ENCODE results near the gene ZNF654. TPM values are rescaled to one million over a fixed set of nuclear protein-coding genes. Genes with fewer than 3 reads are reported as not detected.

ZNF654 gene
- total and polyA plus RNA-seq, 4 experiments from 2014 or later: 5.9 to 30.3 (median 19.5) TPM

DNA sequence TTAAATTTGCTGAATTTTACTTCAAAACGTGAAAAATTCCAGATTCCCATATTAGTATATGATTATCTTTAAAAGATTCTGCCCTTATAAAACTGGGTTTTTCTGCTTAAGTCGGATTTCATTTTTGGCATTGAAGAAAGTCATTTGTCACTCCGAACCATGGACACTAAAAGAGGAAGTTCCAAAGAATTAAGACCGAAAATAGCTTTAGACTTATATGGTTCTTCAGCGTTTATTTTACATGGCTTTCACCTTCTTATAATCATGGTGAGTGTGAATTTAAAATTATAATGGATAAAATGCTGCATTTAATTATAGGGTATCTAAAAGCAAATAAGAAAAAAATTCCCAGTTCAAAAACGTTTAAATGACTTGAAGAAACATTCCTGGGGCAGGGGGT, 91.8 kb downstream of the ZNF654 start:
- Histone ChIP-seq H3K36me3 (ENCODE audit: insufficient read depth, low read length) (peaks cover 10% of the 10 kb centered on the region), H3K4me1 (ENCODE audit: insufficient read depth, low read length) (peaks cover 39% of the 10 kb centered on the region), H3K4me3 (ENCODE audit: low read length in 2 of 2) (peak overlapping the region in 1 of 2 donors; percentile 99), H3K27ac (ENCODE audit: low read depth, low read length) (peak overlapping the region; percentile 90), H3K27me3 (ENCODE audit: insufficient read depth, low read length) (no peaks in the 10 kb centered on the region), H3K9me3 (ENCODE audit: control insufficient read depth in 1 of 2, low read length in 2 of 2) (no peaks in the 10 kb centered on the region)
- H3K4me1 Mint-ChIP-seq: peaks cover 15 to 44% (median 26%) of the 10 kb centered on the region in 4 donors
- H3K27ac Mint-ChIP-seq: peak overlapping the region; percentile 95 to 99 (median 98)
- intact Hi-C loops (cut with micrococcal nuclease): loop anchor here (2.0 kb wide), 1 partner anchor 38 kb away; no protein-coding TSS in a partner anchor
- H3K27me3 Mint-ChIP-seq: no peaks in the 10 kb centered on the region
- ChIA-PET CTCF (ENCODE audit: partially characterized antibody) (interaction anchor here (1.2 to 1.4 kb wide), 2 partner anchors 29 to 800 kb away, joined by 3 to 5 read pairs; no protein-coding TSS in a partner anchor), POLR2A (ENCODE audit: partially characterized antibody) (interaction anchor here (1.1 to 6.3 kb wide), 5 partner anchors 13 to 924 kb away, joined by 3 to 103 read pairs (median 15); partner anchors contain the start of genes CGGBP1, CHMP2B and ZNF654)
- no peak for DNase-seq
- peaks cover 14 to 33% of the 10 kb centered on the region in 2 donors for H3K36me3 Mint-ChIP-seq
- peak overlapping the region; percentile 94 to 99 (median 98) for H3K4me3 Mint-ChIP-seq
- no peaks in the 10 kb centered on the region for H3K9me3 Mint-ChIP-seq

DNA sequence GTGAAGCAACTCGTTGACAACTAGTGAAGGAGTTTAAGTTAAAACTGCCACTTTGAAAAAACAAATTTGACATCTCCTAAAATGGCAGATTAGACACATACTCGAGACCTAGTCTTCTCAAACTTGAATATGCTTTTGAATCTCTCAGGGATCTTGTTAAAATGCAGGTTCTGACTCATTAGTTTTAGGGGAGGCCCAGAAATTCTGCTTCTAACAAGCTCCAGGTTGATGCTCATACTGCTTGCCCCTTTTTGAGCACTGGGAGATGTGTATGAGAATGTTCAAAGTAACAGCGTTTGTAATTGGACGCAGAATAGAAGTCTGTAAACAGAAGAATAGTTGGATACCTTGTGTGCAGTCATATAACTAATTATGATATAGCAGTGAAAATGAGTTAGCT, 92.3 kb downstream of the ZNF654 start:
- Histone ChIP-seq H3K4me1 (ENCODE audit: insufficient read depth, low read length) (peaks cover 39% of the 10 kb centered on the region), H3K4me3 (ENCODE audit: low read length in 2 of 2) (peak overlapping the region; percentile 2 to 33), H3K36me3 (ENCODE audit: insufficient read depth, low read length) (peaks cover 15% of the 10 kb centered on the region), H3K27me3 (ENCODE audit: insufficient read depth, low read length) (no peaks in the 10 kb centered on the region), H3K9me3 (ENCODE audit: control insufficient read depth in 1 of 2, low read length in 2 of 2) (no peaks in the 10 kb centered on the region), H3K27ac (ENCODE audit: low read depth, low read length) (peak overlapping the region; percentile 4)
- peak overlapping the region in 6 of 7 donors; percentile 2 to 98 (median 38) for H3K27ac Mint-ChIP-seq
- CTCF ChIA-PET (ENCODE audit: partially characterized antibody): interaction anchor here (1.2 kb wide), 1 partner anchor 29 kb away, joined by 3 read pairs; no protein-coding TSS in a partner anchor
- peaks cover 18 to 50% (median 31%) of the 10 kb centered on the region in 4 donors for H3K4me1 Mint-ChIP-seq
- peak overlapping the region; percentile 34 to 99 (median 96) for H3K4me3 Mint-ChIP-seq
- H3K27me3 Mint-ChIP-seq: no peaks in the 10 kb centered on the region
- POLR2A ChIA-PET (ENCODE audit: partially characterized antibody): interaction anchor here (1.1 to 6.3 kb wide), 2 partner anchors 13 to 91 kb away, joined by 4 to 103 read pairs; partner anchors contain the start of genes CGGBP1 and ZNF654
- H3K36me3 Mint-ChIP-seq: peaks cover 19 to 38% of the 10 kb centered on the region in 2 donors
- H3K9me3 Mint-ChIP-seq: no peaks in the 10 kb centered on the region
- peak in 2 of 5 donors; percentile 6 to 34 for DNase-seq
- intact Hi-C loops (cut with micrococcal nuclease): loop anchor here (2.0 kb wide), 1 partner anchor 39 kb away; no protein-coding TSS in a partner anchor

DNA sequence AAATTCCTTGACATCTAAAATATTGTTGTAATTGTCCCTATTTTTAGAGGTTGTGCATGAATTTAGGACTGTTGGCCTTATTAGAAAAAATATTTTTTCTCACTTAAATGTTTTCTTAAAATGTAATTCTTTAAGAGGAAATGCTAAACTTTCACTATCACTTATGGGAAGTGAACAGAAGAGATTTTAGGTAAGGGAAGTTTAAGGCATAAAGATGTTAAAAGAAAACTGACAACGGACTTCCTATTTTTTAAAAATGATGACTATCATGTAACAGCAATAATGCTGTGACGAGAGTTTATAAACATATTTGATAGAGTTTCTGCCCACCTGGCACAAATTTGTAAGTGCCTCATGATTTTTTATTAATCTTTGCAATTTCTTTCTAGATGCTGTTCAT, 93.8 kb downstream of the ZNF654 start:
- H3K36me3 Mint-ChIP-seq: peaks cover 30 to 50% of the 10 kb centered on the region in 2 donors
- no peak overlapping the region for H3K4me3 ChIP-seq (ENCODE audit: low read length in 2 of 2)
- H3K4me1 Mint-ChIP-seq: peaks cover 24 to 54% (median 37%) of the 10 kb centered on the region in 4 donors

DNA sequence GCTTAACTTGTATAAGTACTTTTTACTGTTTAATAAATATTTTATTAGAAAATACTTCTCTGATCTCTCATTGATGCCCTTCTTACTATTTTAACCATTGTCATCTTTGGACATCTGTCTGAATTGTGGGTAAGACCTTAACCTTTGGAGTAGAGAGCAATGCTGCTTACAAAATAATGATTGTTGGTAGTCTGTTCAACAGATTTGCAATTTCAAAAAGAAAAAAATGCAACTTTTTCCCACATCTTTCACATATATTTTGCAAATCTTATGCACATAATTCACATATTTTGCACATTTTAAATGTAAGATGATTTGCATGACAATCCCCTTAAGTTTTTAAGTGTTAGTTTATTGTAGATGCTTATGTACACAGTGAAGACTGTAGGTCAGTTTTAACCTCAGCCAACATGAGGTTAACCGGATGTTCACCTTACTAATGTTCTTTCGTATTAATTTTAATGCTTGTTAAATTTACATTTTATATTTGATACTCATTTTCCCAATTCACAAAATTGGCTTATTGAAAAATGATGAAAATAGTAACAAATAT, 107.4 kb downstream of the ZNF654 start:
- Mint-ChIP-seq H3K4me1 (peaks cover 1 to 14% (median 11%) of the 10 kb centered on the region in 4 donors), H3K36me3 (peaks cover 22 to 51% of the 10 kb centered on the region in 2 donors), H3K9me3 (no peaks in the 10 kb centered on the region), H3K27me3 (no peaks in the 10 kb centered on the region), H3K4me3 (no peak overlapping the region), H3K27ac (no peak overlapping the region)
- DNase-seq: no peak
- no peaks in the 10 kb centered on the region for H3K27me3 ChIP-seq (ENCODE audit: insufficient read depth, low read length)
- ChIA-PET POLR2A (ENCODE audit: partially characterized antibody) (no interaction called here), CTCF (ENCODE audit: partially characterized antibody) (no interaction called here)
- no peak overlapping the region for H3K27ac ChIP-seq (ENCODE audit: low read depth, low read length)
- H3K4me3 ChIP-seq (ENCODE audit: low read length in 2 of 2): no peak overlapping the region
- intact Hi-C loops (cut with micrococcal nuclease): no loop called here
- H3K4me1 ChIP-seq (ENCODE audit: insufficient read depth, low read length): no peaks in the 10 kb centered on the region
- H3K9me3 ChIP-seq (ENCODE audit: control insufficient read depth in 1 of 2, low read length in 2 of 2): no peaks in the 10 kb centered on the region
- H3K36me3 ChIP-seq (ENCODE audit: insufficient read depth, low read length): no peaks in the 10 kb centered on the region

More for the DNA sequence above, 93.8 kb downstream of the ZNF654 start:
- Mint-ChIP-seq H3K27ac (peak overlapping the region in 6 of 7 donors; percentile 6 to 97 (median 46)), H3K9me3 (no peaks in the 10 kb centered on the region), H3K4me3 (peak overlapping the region in 5 of 8 donors; percentile 7 to 79 (median 35)), H3K27me3 (no peaks in the 10 kb centered on the region)
- ChIA-PET CTCF (ENCODE audit: partially characterized antibody) (no interaction called here), POLR2A (ENCODE audit: partially characterized antibody) (interaction anchor here (6.3 kb wide), 1 partner anchor 93 kb away, joined by 103 read pairs; the partner anchor contains the start of genes CGGBP1 and ZNF654)
- H3K9me3 ChIP-seq (ENCODE audit: control insufficient read depth in 1 of 2, low read length in 2 of 2): no peaks in the 10 kb centered on the region
- intact Hi-C loops (cut with micrococcal nuclease): no loop called here
- H3K36me3 ChIP-seq (ENCODE audit: insufficient read depth, low read length): peaks cover 30% of the 10 kb centered on the region
- peaks cover 47% of the 10 kb centered on the region for H3K4me1 ChIP-seq (ENCODE audit: insufficient read depth, low read length)
- no peak for DNase-seq
- H3K27me3 ChIP-seq (ENCODE audit: insufficient read depth, low read length): no peaks in the 10 kb centered on the region
- no peak overlapping the region for H3K27ac ChIP-seq (ENCODE audit: low read depth, low read length)

DNA sequence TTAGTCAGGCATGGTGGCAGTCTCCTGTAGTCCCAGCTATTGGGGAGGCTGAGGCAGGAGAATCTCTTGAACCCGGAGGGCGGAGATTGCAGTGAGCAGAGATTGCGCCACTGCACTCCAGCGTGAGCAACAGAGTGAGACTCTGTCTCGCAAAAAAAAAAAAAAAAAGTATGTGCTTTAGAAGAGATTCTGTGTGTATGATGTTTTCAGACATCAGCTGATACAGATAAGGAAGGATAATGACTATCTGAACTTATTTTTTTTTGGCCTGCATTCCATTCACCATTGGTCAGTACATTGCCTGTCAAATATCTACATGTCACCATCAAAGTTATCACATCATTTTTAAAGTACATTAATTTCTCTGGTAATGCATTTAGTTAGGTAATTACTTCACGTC, 108.1 kb downstream of the ZNF654 start:
- Mint-ChIP-seq H3K4me3 (no peak overlapping the region), H3K27me3 (no peaks in the 10 kb centered on the region), H3K27ac (no peak overlapping the region), H3K36me3 (peaks cover 21 to 52% of the 10 kb centered on the region in 2 donors), H3K9me3 (no peaks in the 10 kb centered on the region), H3K4me1 (peaks cover 1 to 14% (median 9%) of the 10 kb centered on the region in 4 donors)
- POLR2A ChIA-PET (ENCODE audit: partially characterized antibody): no interaction called here
- H3K9me3 ChIP-seq (ENCODE audit: control insufficient read depth in 1 of 2, low read length in 2 of 2): no peaks in the 10 kb centered on the region
- intact Hi-C loops (cut with micrococcal nuclease): no loop called here
- DNase-seq: no peak
- H3K27ac ChIP-seq (ENCODE audit: low read depth, low read length): no peak overlapping the region
- CTCF ChIA-PET (ENCODE audit: partially characterized antibody): no interaction called here
- no peak overlapping the region for H3K4me3 ChIP-seq (ENCODE audit: low read length in 2 of 2)
- H3K4me1 ChIP-seq (ENCODE audit: insufficient read depth, low read length): no peaks in the 10 kb centered on the region
- H3K27me3 ChIP-seq (ENCODE audit: insufficient read depth, low read length): no peaks in the 10 kb centered on the region
- H3K36me3 ChIP-seq (ENCODE audit: insufficient read depth, low read length): no peaks in the 10 kb centered on the region

DNA sequence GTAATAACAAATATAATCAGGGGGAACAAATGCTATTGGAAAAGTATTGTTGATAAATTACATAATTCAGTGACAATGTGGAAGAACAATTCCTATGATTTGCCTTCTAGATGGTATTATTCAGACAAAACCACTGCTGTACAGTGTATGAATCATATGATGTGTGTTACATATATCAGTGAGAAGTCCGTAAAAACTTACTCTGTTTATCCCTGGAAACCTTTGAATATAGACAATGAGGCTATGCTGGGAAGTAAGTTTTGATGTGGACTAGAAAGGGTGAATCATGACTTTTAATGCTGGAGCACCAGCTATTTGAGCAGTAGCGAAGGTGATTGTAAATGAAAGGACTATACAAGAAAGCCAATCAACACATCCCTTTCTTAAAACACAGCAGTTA, 108.6 kb downstream of the ZNF654 start:
- no peak for DNase-seq
- no peaks in the 10 kb centered on the region for H3K36me3 ChIP-seq (ENCODE audit: insufficient read depth, low read length)
- ChIA-PET POLR2A (ENCODE audit: partially characterized antibody) (no interaction called here), CTCF (ENCODE audit: partially characterized antibody) (no interaction called here)
- H3K4me1 Mint-ChIP-seq: peaks cover under 1 to 11% (median 6%) of the 10 kb centered on the region in 4 donors
- H3K9me3 Mint-ChIP-seq: no peaks in the 10 kb centered on the region
- no peak overlapping the region for H3K27ac Mint-ChIP-seq
- intact Hi-C loops (cut with micrococcal nuclease): no loop called here
- no peaks in the 10 kb centered on the region for H3K27me3 ChIP-seq (ENCODE audit: insufficient read depth, low read length)
- H3K27ac ChIP-seq (ENCODE audit: low read depth, low read length): no peak overlapping the region
- no peaks in the 10 kb centered on the region for H3K9me3 ChIP-seq (ENCODE audit: control insufficient read depth in 1 of 2, low read length in 2 of 2)
- H3K27me3 Mint-ChIP-seq: no peaks in the 10 kb centered on the region
- no peak overlapping the region for H3K4me3 Mint-ChIP-seq
- H3K4me1 ChIP-seq (ENCODE audit: insufficient read depth, low read length): no peaks in the 10 kb centered on the region
- no peak overlapping the region for H3K4me3 ChIP-seq (ENCODE audit: low read length in 2 of 2)
- H3K36me3 Mint-ChIP-seq: peaks cover 17 to 53% of the 10 kb centered on the region in 2 donors

DNA sequence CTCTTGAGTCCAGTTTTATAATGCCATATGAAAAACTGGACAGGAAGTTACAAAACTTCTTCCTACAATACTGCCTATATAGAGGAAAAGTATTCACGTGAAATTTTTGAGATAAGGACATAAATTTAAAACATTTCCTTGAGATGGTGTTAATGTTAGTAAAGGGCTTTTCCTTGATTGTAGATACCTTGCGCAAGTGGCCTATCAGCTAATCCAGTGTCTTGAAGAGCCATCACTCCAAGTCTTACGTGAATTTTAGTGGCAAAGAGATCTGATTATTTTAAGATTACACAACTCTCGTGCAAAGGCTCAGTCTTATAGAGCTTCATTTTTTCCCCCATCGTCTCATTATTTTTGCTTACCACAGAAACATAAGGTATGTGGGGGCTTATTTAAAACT, 109.1 kb downstream of the ZNF654 start:
- CTCF ChIA-PET (ENCODE audit: partially characterized antibody): interaction anchor here (1.4 kb wide), 1 partner anchor 12 kb away, joined by 4 read pairs; no protein-coding TSS in a partner anchor
- intact Hi-C loops (cut with micrococcal nuclease): no loop called here
- DNase-seq: no peak
- no peak overlapping the region for H3K4me3 Mint-ChIP-seq
- Histone ChIP-seq H3K27me3 (ENCODE audit: insufficient read depth, low read length) (no peaks in the 10 kb centered on the region), H3K36me3 (ENCODE audit: insufficient read depth, low read length) (no peaks in the 10 kb centered on the region), H3K4me1 (ENCODE audit: insufficient read depth, low read length) (no peaks in the 10 kb centered on the region), H3K27ac (ENCODE audit: low read depth, low read length) (no peak overlapping the region), H3K9me3 (ENCODE audit: control insufficient read depth in 1 of 2, low read length in 2 of 2) (no peaks in the 10 kb centered on the region), H3K4me3 (ENCODE audit: low read length in 2 of 2) (no peak overlapping the region)
- POLR2A ChIA-PET (ENCODE audit: partially characterized antibody): no interaction called here
- H3K27ac Mint-ChIP-seq: no peak overlapping the region
- peaks cover 15 to 53% of the 10 kb centered on the region in 2 donors for H3K36me3 Mint-ChIP-seq
- peaks cover 0 to 2% (median 0%) of the 10 kb centered on the region in 8 donors for H3K9me3 Mint-ChIP-seq
- H3K4me1 Mint-ChIP-seq: peaks cover 0 to 7% (median 4%) of the 10 kb centered on the region in 4 donors
- no peaks in the 10 kb centered on the region for H3K27me3 Mint-ChIP-seq
